ENCODE measurements around the gene SPOUT1.

The SPOUT1 gene

GRCh38 chr9:128773049-128773448, 56.5 kb downstream of the SPOUT1 start:
- in situ Hi-C loops (cut with MboI; ENCODE audit: low pct_unique_long_range_greater_than_20kb, low sequenced_read_pairs, unreplicated experiment): no loop called here
- no peak for DNase-seq (ENCODE audit: low spot score)
- TF ChIP-seq, protein P1, sequence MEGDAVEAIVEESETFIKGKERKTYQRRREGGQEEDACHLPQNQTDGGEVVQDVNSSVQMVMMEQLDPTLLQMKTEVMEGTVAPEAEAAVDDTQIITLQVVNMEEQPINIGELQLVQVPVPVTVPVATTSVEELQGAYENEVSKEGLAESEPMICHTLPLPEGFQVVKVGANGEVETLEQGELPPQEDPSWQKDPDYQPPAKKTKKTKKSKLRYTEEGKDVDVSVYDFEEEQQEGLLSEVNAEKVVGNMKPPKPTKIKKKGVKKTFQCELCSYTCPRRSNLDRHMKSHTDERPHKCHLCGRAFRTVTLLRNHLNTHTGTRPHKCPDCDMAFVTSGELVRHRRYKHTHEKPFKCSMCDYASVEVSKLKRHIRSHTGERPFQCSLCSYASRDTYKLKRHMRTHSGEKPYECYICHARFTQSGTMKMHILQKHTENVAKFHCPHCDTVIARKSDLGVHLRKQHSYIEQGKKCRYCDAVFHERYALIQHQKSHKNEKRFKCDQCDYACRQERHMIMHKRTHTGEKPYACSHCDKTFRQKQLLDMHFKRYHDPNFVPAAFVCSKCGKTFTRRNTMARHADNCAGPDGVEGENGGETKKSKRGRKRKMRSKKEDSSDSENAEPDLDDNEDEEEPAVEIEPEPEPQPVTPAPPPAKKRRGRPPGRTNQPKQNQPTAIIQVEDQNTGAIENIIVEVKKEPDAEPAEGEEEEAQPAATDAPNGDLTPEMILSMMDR (IDR thresholded peaks at IDR 0.05; ENCODE audit: extremely low read depth, insufficient read depth, missing control alignments): no peak

DNA sequence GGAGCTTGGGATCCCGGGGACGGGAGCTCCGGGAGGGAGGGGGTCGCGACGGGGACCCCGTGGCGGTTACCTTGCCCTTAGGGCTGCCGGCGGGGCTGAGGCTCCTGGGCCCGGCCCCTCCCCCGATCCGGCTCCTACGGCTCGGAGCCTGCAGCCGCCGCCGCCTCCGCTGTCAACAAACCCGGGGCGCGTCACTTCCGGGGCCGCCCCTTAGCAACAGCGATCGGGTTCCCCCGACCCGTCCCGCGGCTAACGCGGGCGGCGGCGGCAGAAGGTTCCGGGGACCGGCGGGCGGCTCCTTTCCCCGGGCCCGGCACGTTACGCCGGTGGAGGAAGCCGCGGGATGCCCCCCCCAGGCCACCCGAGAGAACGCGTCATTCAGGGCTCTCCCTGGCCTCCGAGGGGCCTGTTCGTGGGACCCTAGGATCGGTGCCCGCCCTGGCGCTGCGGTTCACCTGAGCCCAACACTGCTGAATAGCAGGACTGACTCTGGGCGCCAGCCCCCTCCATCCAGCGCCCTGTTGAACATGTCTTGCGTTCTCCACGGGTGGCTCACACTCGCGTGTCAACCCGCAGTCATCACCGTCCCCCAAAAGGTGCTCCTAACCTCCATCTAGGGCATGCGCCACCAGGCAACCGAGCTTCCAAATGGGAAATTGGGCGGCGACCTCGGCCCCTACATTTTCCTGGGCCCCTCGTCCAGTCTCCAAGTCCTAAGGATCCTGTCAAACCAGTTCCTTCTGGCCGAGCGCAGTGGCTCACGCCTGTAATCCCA, 57.7 kb downstream of the SPOUT1 start, which contains the start of gene ZER1:
Gene ZER1 (minus strand): TSS at position 183 of the 775 bp plus-strand sequence. CDS start 16,362 bp downstream, outside the sequence.
- peak; percentile 99 for DNase-seq (ENCODE audit: low spot score)
- in situ Hi-C loops (cut with MboI; ENCODE audit: low pct_unique_long_range_greater_than_20kb, low sequenced_read_pairs, unreplicated experiment): no loop called here
- TF ChIP-seq, protein P1 (IDR thresholded peaks at IDR 0.05; ENCODE audit: extremely low read depth, insufficient read depth, missing control alignments): no peak

GRCh38 chr9:128771094-128771721, 58.4 kb downstream of the SPOUT1 start:
- TF ChIP-seq, protein P1 (IDR thresholded peaks at IDR 0.05; ENCODE audit: extremely low read depth, insufficient read depth, missing control alignments): no peak
- peak; percentile 52 for DNase-seq (ENCODE audit: low spot score)
- in situ Hi-C loops (cut with MboI; ENCODE audit: low pct_unique_long_range_greater_than_20kb, low sequenced_read_pairs, unreplicated experiment): no loop called here

DNA sequence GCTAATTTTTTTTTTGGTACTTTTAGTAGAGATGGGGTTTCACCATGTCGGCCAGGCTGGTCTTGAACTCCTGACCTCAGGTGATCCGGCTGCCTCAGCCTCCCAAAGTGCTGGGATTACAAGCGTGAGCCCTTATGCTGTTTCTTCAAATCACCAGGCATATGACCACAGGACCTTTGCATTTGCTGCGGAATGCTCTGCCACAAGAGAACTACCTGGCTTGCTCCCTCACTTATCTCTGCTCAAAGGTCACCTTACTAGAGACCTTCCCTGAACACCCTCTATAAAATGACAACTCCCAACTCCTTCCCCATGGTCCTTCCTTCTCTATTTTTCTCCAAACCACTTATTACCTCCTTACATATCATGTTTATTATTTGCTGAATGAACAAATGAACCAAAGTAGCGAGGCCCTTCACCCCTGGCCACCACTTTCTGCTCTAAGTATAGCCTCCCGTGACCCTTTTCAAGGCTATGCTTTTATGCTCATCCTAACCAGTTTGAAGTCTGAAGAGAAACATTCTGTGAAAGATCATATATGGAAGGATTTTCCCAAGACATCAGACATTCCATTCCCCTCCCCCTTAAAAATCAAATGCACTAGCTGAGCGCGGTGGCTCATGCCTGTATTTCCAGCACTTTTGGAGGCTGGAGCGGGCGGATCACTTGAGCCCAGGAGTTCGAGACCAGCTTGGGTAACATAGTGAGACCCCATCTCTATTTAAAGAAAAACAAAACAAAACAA, 59.1 kb downstream of the SPOUT1 start:
- TF ChIP-seq, protein P1 (IDR thresholded peaks at IDR 0.05; ENCODE audit: extremely low read depth, insufficient read depth, missing control alignments): no peak
- in situ Hi-C loops (cut with MboI; ENCODE audit: low pct_unique_long_range_greater_than_20kb, low sequenced_read_pairs, unreplicated experiment): no loop called here
- no peak for DNase-seq (ENCODE audit: low spot score)
